Measurements from ENCODE around the gene CENPF.

- TF ChIP-seq CTCF (IDR thresholded peaks at IDR 0.05), result no peak
- no peak for TF ChIP-seq POLR2A (IDR thresholded peaks at IDR 0.05)
Observed at GRCh38 chr1:214649607-214650006, 46.6 kb downstream of the CENPF start.
